Ishikawa (cell line): ENCODE data around the gene KATNIP.

ENCODE experiments used
- CEBPB ChIP-seq: IDR thresholded peaks from 2 replicates; pipeline ENCODE4 v1.6.1; 2012
- MAX ChIP-seq: IDR thresholded peaks from 2 replicates; pipeline ENCODE4 v1.6.1; 2012
- REST ChIP-seq: IDR thresholded peaks from 2 replicates; pipeline ENCODE4 v1.6.1; 2012; ENCODE audit warnings: low read depth, mild to moderate bottlenecking
- TCF12 ChIP-seq: IDR thresholded peaks from 2 replicates; pipeline ENCODE4 v1.6.1; 2012; ENCODE audit warnings: low read depth
- TEAD4 ChIP-seq: IDR thresholded peaks from 2 replicates; pipeline ENCODE4 v1.6.1; 2012
- YY1 ChIP-seq: IDR thresholded peaks from 2 replicates; pipeline ENCODE4 v1.6.1; 2012; ENCODE audit warnings: low read depth
- ZBTB7A ChIP-seq: IDR thresholded peaks from 2 replicates; pipeline ENCODE4 v1.6.1; 2012; ENCODE audit warnings: low read depth

DNA sequence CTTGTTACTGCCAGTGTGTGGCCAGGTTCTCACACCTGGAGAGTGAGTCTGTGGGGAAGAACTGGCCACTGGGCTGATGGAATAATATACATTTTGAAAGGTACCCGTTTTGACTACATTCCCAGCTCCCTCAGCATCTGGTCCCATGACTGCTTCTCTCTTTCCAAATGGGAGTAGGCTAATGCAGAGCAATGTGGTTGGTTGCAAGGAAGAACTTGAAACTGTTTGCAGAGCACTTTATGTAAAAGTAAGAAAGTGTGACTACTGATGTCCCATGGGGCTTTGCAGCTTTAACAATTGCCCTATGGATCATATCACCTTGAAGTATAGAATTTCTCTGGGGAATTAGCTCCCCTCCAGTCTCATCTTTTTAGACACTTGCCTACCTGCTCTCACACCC, 9.0 kb downstream of the KATNIP start:
- no peak for TF ChIP-seq REST
- no peak for TF ChIP-seq ZBTB7A
- TF ChIP-seq CEBPB, result no peak
- TF ChIP-seq TCF12, result no peak
- TF ChIP-seq YY1, result no peak
- TF ChIP-seq TEAD4, result no peak
- no peak for TF ChIP-seq MAX
